Endothelial cell of umbilical vein (primary cell): Measurements from ENCODE around the gene VIPR2. TPM values are rescaled to one million over a fixed set of nuclear protein-coding genes. Genes with fewer than 3 reads are reported as not detected.
"Not testable (repeated sequence)": the region's sequence is repeated elsewhere in the genome, so short reads cannot be mapped to it uniquely, and the experiment has no call there.

Experiments
- BruUV-seq: library from RNA; stranded (reverse); fragments of 400-500 nt; replicated peaks from 2 replicates; lab custom pipeline; 2021; lab: Mats Ljungman, UMichigan
- CTCF ChIA-PET: fragments of 300-600, 350-600 bp; sonication (Branson Sonifier 250); formaldehyde crosslinking; loops from one replicate; lab custom pipeline; 2021; ENCODE audit warnings: antibody characterized with exemption, inconsistent platforms; lab: Charles Lee
- POLR2A ChIA-PET: fragments of 300-600, 350-600 bp; sonication (Branson Sonifier 250); formaldehyde crosslinking; loops from one replicate; lab custom pipeline; 2021; ENCODE audit warnings: antibody characterized with exemption, inconsistent platforms; lab: Charles Lee
- DNase-seq: peaks from one replicate; pipeline ENCODE4 v3.0.0-alpha.2; 2011; ENCODE audit warnings: low read depth, low spot score
- FAIRE-seq: peaks from 2 replicates; lab custom pipeline; 2011; peaks lifted over from hg19 to GRCh38; lab: Jason Lieb, UNC
- H2AFZ ChIP-seq: 2 replicates; pipeline ENCODE4 v1.6.0; 2012; ENCODE audit warnings: low read depth, low read length, control low read depth, inconsistent platforms
- H3K27ac ChIP-seq: 2 replicates; pipeline ENCODE4 v1.5.1; 2011; ENCODE audit warnings: low read depth, mild to moderate bottlenecking, control low read depth, low read length, moderate library complexity; ENCODE audit not compliant: insufficient read depth
- H3K27me3 ChIP-seq, 2 experiments: 2 replicates each; pipeline versions ENCODE4 v1.6.0 to v1.6.1; 2011; ENCODE audit warnings: low read length in 2 of 2, mixed read lengths in 1 of 2; ENCODE audit not compliant: control insufficient read depth in 2 of 2, insufficient read depth in 2 of 2
- H3K36me3 ChIP-seq, 2 experiments: 2 replicates in 1 of 2; 3 replicates in 1 of 2; pipeline ENCODE4 v1.5.1; 2011; ENCODE audit warnings: low read length in 2 of 2, mild to moderate bottlenecking in 1 of 2, moderate library complexity in 1 of 2; ENCODE audit not compliant: control insufficient read depth in 2 of 2, insufficient read depth in 2 of 2; ENCODE audit errors: extremely low read depth in 1 of 2
- H3K4me1 ChIP-seq: 3 replicates; pipeline ENCODE4 v1.5.1; 2011; ENCODE audit warnings: mild to moderate bottlenecking, low read length; ENCODE audit not compliant: control insufficient read depth, insufficient read depth; ENCODE audit errors: extremely low read depth
- H3K4me2 ChIP-seq: 2 replicates; pipeline ENCODE4 v1.6.1; 2011; ENCODE audit warnings: low read length, control low read depth, mixed read lengths; ENCODE audit not compliant: insufficient read depth
- H3K4me3 ChIP-seq, 3 experiments: fragments of 200-600 bp in 1 of 3; sonication (generic), shearing (Covaris generic) in 1 of 3; replicated peaks in 1 of 3; 2 replicates each; pipeline ENCODE4 v1.5.1; 2011 to 2016; ENCODE audit warnings: control low read depth in 3 of 3, low read length in 3 of 3, mild to moderate bottlenecking in 2 of 3, inconsistent platforms in 1 of 3, low read depth in 1 of 3, moderate library complexity in 1 of 3; ENCODE audit not compliant: insufficient read depth in 1 of 3
- H3K79me2 ChIP-seq: 2 replicates; pipeline ENCODE4 v1.6.0; 2012; ENCODE audit warnings: low read length, inconsistent platforms; ENCODE audit not compliant: control insufficient read depth, insufficient read depth
- H3K9ac ChIP-seq: replicated peaks from 2 replicates; pipeline ENCODE3; 2011; ENCODE audit warnings: low read length, control low read depth; ENCODE audit not compliant: insufficient read depth; ENCODE audit errors: extremely low read depth
- H3K9me1 ChIP-seq: replicated peaks from 3 replicates; pipeline ENCODE4 v1.6.0; 2011; ENCODE audit warnings: mild to moderate bottlenecking, low read length; ENCODE audit not compliant: control insufficient read depth, insufficient read depth; ENCODE audit errors: extremely low read depth
- H3K9me3 ChIP-seq: replicated peaks from 2 replicates; pipeline ENCODE4 v1.5.1; 2012; ENCODE audit warnings: low read length, inconsistent platforms; ENCODE audit not compliant: control insufficient read depth, insufficient read depth
- H4K20me1 ChIP-seq: replicated peaks from 2 replicates; pipeline ENCODE3; 2011; ENCODE audit warnings: mild to moderate bottlenecking, low read length; ENCODE audit not compliant: control insufficient read depth, insufficient read depth; ENCODE audit errors: extremely low read depth
- EZH2 ChIP-seq: IDR thresholded peaks from 2 replicates; pipeline ENCODE4 v1.6.1; 2012; ENCODE audit warnings: borderline replicate concordance, low read depth, mild to moderate bottlenecking, moderate library complexity, low read length, inconsistent platforms; ENCODE audit not compliant: severe bottlenecking
- FOS ChIP-seq: IDR thresholded peaks from 2 replicates; pipeline ENCODE4 v1.6.1; 2011; ENCODE audit warnings: mild to moderate bottlenecking, low read length, moderate library complexity, borderline replicate concordance; ENCODE audit not compliant: insufficient read depth
- GATA2 ChIP-seq: IDR thresholded peaks from 2 replicates; pipeline ENCODE4 v1.7.0; 2011; ENCODE audit warnings: low read depth, mild to moderate bottlenecking, moderate library complexity, mixed read lengths, low read length; ENCODE audit not compliant: insufficient read length, insufficient read depth
- JUN ChIP-seq: IDR thresholded peaks from 2 replicates; pipeline ENCODE4 v1.6.1; 2011; ENCODE audit warnings: borderline replicate concordance, low read depth; ENCODE audit not compliant: insufficient read length, insufficient read depth
- MAX ChIP-seq: IDR thresholded peaks from 2 replicates; pipeline ENCODE4 v1.6.1; 2011; ENCODE audit not compliant: insufficient read depth, insufficient read length
- MYC ChIP-seq: IDR thresholded peaks from one replicate; pipeline ENCODE4 v1.6.1; 2011; ENCODE audit warnings: mild to moderate bottlenecking, low read depth, low read length
- POLR2A ChIP-seq: IDR thresholded peaks from 2 replicates; pipeline ENCODE4 v1.6.1; 2012; ENCODE audit warnings: low read depth, mild to moderate bottlenecking, control low read depth, low read length
- POLR2AphosphoS5 ChIP-seq: IDR thresholded peaks from 2 replicates; pipeline ENCODE4 v1.6.1; 2012; ENCODE audit warnings: low read depth, mild to moderate bottlenecking, control low read depth, low read length, moderate library complexity; ENCODE audit not compliant: insufficient read depth
- dilution Hi-C: fragments of 300-500 bp; cut with MboI; formaldehyde crosslinking; loops from one replicate; pipeline ENCODE4 v1.15.0; 2019; ENCODE audit warnings: low sequenced_read_pairs; ENCODE audit not compliant: extremely low pct_ligation_motif_present
- intact Hi-C: fragments of 100-400 bp; cut with micrococcal nuclease; formaldehyde crosslinking; loops from one replicate; pipeline ENCODE4 v1.10.0; 2022
- polyA plus RNA-seq, 4 experiments: library from polyadenylated mRNA; depleted of rRNA in 3 of 4; stranded (reverse) in 3 of 4; unstranded in 1 of 4; fragments of >200 nt; gene quantifications; 2 replicates each; pipeline versions ENCODE4 v1.2.1 to v1.2.3, GENCODE V29; 2011 to 2012; ENCODE audit warnings: missing spikeins in 1 of 4
- total RNA-seq: library from RNA; stranded (reverse); gene quantifications from 2 replicates; pipeline ENCODE4 v1.2.3, GENCODE V29; 2021
- TF ChIP-seq, protein P1 (sequence below), 2 donors: IDR thresholded peaks; 1 replicate in 1 of 2; 2 replicates in 1 of 2; pipeline ENCODE4 v1.5.1; 2011; ENCODE audit warnings: low read length in 2 of 2, mild to moderate bottlenecking in 2 of 2, moderate library complexity in 2 of 2, control low read depth in 1 of 2, inconsistent platforms in 1 of 2, low read depth in 1 of 2; ENCODE audit not compliant: insufficient read depth in 1 of 2; ENCODE audit errors: extremely low read depth in 1 of 2

VIPR2 gene
- total and polyA plus RNA-seq, 2 donors (not counting 3 experiments of a cell fraction or from before 2014, with no cell fraction given) = not detected

- H3K27ac ChIP-seq = no peak overlapping the region
- intact Hi-C loops = no loop called here
- no peaks in the 10 kb centered on the region for H3K9me3 ChIP-seq
- TF ChIP-seq JUN (no peak), MYC (no peak), MAX (no peak), FOS (no peak), POLR2AphosphoS5 (no peak), GATA2 (no peak), EZH2 (no peak), POLR2A (no peak)
- TF ChIP-seq, protein P1, sequence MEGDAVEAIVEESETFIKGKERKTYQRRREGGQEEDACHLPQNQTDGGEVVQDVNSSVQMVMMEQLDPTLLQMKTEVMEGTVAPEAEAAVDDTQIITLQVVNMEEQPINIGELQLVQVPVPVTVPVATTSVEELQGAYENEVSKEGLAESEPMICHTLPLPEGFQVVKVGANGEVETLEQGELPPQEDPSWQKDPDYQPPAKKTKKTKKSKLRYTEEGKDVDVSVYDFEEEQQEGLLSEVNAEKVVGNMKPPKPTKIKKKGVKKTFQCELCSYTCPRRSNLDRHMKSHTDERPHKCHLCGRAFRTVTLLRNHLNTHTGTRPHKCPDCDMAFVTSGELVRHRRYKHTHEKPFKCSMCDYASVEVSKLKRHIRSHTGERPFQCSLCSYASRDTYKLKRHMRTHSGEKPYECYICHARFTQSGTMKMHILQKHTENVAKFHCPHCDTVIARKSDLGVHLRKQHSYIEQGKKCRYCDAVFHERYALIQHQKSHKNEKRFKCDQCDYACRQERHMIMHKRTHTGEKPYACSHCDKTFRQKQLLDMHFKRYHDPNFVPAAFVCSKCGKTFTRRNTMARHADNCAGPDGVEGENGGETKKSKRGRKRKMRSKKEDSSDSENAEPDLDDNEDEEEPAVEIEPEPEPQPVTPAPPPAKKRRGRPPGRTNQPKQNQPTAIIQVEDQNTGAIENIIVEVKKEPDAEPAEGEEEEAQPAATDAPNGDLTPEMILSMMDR (IDR thresholded peaks at IDR 0.05; ENCODE audit: extremely low read depth in 1 of 2, insufficient read depth in 1 of 2, low read depth in 1 of 2, low read length in 2 of 2) = no peak
- no TSS peak for BruUV-seq
- DNase-seq (no peak), FAIRE-seq (no peak)
- H3K9me1 ChIP-seq = no peaks in the 10 kb centered on the region
- H3K27me3 ChIP-seq = no peaks in the 10 kb centered on the region
- no peak overlapping the region for H2AFZ ChIP-seq
- dilution Hi-C loops = no loop called here
- no peaks in the 10 kb centered on the region for H3K79me2 ChIP-seq
- H3K36me3 ChIP-seq = no peaks in the 10 kb centered on the region
- H3K9ac ChIP-seq = no peak overlapping the region
- no peaks in the 10 kb centered on the region for H3K4me1 ChIP-seq
- H4K20me1 ChIP-seq = no peaks in the 10 kb centered on the region
- ChIA-PET POLR2A (no interaction called here), CTCF (no interaction called here)
- H3K4me2 ChIP-seq = no peak overlapping the region
- no peak overlapping the region for H3K4me3 ChIP-seq
These were observed 19.3 kb downstream of the VIPR2 start for GRCh38 chr7:159125104-159125954.

DNA sequence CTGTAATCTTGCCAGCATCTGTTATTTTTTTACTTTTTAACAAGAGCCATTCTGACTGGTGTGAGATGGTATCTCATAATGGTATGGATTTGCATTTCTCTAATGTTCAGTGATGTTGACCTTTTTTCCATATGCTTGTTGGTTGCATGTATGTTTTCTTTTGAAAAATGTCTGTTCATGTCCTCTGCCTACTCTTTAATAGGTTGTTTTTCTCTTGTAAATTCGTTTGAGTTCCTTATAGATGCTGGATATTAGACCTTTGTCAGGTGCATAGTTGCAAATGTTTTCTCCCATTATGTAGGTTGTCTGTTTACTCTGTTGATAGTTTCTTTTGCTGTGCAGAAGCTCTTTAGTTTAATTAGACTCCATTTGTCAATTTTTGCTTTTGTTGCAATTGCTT lies 20.9 kb downstream of the VIPR2 start:
- H3K36me3 ChIP-seq, H3K4me3 ChIP-seq, H3K27me3 ChIP-seq, H3K9me3 ChIP-seq, intact Hi-C loops, FAIRE-seq, dilution Hi-C loops, DNase-seq, H3K9me1 ChIP-seq, BruUV-seq, H3K4me1 ChIP-seq, H3K9ac ChIP-seq, H3K27ac ChIP-seq, H3K79me2 ChIP-seq, POLR2A ChIA-PET, H3K4me2 ChIP-seq, H4K20me1 ChIP-seq, CTCF ChIA-PET, H2AFZ ChIP-seq: not testable (repeated sequence)
